Osteoblast (primary cell): ENCODE data around the gene RILPL2. TPM values are rescaled to one million over a fixed set of nuclear protein-coding genes. Genes with fewer than 3 reads are reported as not detected.
A peak's percentile ranks its signal among the peaks of the same experiment; 100 is the strongest.

Experiments used
- DNase-seq: peaks from one replicate; pipeline ENCODE4 v3.0.0; 2011; ENCODE audit warnings: low spot score, mixed read lengths; ENCODE audit not compliant: insufficient read length; ENCODE audit errors: missing footprints
- H2AFZ ChIP-seq: 2 replicates; pipeline ENCODE4 v1.6.0; 2011; ENCODE audit warnings: mild to moderate bottlenecking, low read length
- H3K27ac ChIP-seq: 2 replicates; pipeline ENCODE4 v1.5.1; 2011; ENCODE audit warnings: mild to moderate bottlenecking, low read depth, low read length, moderate library complexity
- H3K27me3 ChIP-seq: 2 replicates; pipeline ENCODE4 v1.6.0; 2012; ENCODE audit warnings: mild to moderate bottlenecking, control low read depth, inconsistent platforms, low read length, moderate library complexity; ENCODE audit not compliant: insufficient read depth
- H3K36me3 ChIP-seq: 2 replicates; pipeline ENCODE4 v1.5.1; 2011; ENCODE audit warnings: mild to moderate bottlenecking, low read length, control low read depth, moderate library complexity; ENCODE audit not compliant: insufficient read depth
- H3K4me1 ChIP-seq: 2 replicates; pipeline ENCODE4 v1.5.1; 2011; ENCODE audit warnings: mild to moderate bottlenecking, low read length, control low read depth, moderate library complexity; ENCODE audit not compliant: insufficient read depth
- H3K4me2 ChIP-seq: 2 replicates; pipeline ENCODE4 v1.6.0; 2011; ENCODE audit warnings: mild to moderate bottlenecking, low read length; ENCODE audit not compliant: insufficient read depth
- H3K4me3 ChIP-seq: fragments of 200-600 bp; sonication (generic); 3 replicates; pipeline ENCODE4 v1.5.1; 2012; ENCODE audit warnings: mild to moderate bottlenecking, low read length, inconsistent platforms; ENCODE audit not compliant: insufficient read depth
- H3K79me2 ChIP-seq: 2 replicates; pipeline ENCODE4 v1.6.0; 2012; ENCODE audit warnings: mild to moderate bottlenecking, low read length, control low read depth, inconsistent platforms; ENCODE audit not compliant: insufficient read depth
- H3K9me3 ChIP-seq: 2 replicates; pipeline ENCODE4 v1.5.1; 2011; ENCODE audit warnings: low read depth, low read length, control low read depth
- H4K20me1 ChIP-seq: 2 replicates; pipeline ENCODE4 v1.6.0; 2012; ENCODE audit warnings: mild to moderate bottlenecking, low read length, control low read depth; ENCODE audit not compliant: insufficient read depth
- total RNA-seq: library from RNA; depleted of rRNA; stranded (reverse); fragments of >200 nt; gene quantifications from 2 replicates; pipeline ENCODE4 v1.2.3, GENCODE V29; 2012
- TF ChIP-seq, protein P1 (sequence below): IDR thresholded peaks from 2 replicates; pipeline ENCODE4 v1.5.1; 2011; ENCODE audit warnings: mild to moderate bottlenecking, low read depth, low read length, moderate library complexity; ENCODE audit errors: extremely low read depth

The RILPL2 gene
- total RNA-seq, 1 donor, result 5.1 TPM

GRCh38 chr12:123396543-123396942 is 39.9 kb downstream of the RILPL2 start:
- no peak overlapping the region for H2AFZ ChIP-seq
- no peak for DNase-seq
- peak overlapping the region; percentile 19 for H3K27ac ChIP-seq
- H3K27me3 ChIP-seq, result no peaks in the 10 kb centered on the region
- H3K79me2 ChIP-seq, result peaks cover 81% of the 10 kb centered on the region
- peaks cover 2% of the 10 kb centered on the region for H4K20me1 ChIP-seq
- H3K4me3 ChIP-seq, result no peak overlapping the region
- TF ChIP-seq, protein P1, sequence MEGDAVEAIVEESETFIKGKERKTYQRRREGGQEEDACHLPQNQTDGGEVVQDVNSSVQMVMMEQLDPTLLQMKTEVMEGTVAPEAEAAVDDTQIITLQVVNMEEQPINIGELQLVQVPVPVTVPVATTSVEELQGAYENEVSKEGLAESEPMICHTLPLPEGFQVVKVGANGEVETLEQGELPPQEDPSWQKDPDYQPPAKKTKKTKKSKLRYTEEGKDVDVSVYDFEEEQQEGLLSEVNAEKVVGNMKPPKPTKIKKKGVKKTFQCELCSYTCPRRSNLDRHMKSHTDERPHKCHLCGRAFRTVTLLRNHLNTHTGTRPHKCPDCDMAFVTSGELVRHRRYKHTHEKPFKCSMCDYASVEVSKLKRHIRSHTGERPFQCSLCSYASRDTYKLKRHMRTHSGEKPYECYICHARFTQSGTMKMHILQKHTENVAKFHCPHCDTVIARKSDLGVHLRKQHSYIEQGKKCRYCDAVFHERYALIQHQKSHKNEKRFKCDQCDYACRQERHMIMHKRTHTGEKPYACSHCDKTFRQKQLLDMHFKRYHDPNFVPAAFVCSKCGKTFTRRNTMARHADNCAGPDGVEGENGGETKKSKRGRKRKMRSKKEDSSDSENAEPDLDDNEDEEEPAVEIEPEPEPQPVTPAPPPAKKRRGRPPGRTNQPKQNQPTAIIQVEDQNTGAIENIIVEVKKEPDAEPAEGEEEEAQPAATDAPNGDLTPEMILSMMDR, result no peak
- no peaks in the 10 kb centered on the region for H3K9me3 ChIP-seq
- H3K4me1 ChIP-seq, result peaks cover 33% of the 10 kb centered on the region
- peaks cover 58% of the 10 kb centered on the region for H3K36me3 ChIP-seq
- no peak overlapping the region for H3K4me2 ChIP-seq

GRCh38 chr12:123395236-123395635 is 41.2 kb downstream of the RILPL2 start:
- Histone ChIP-seq H3K4me1 (peaks cover 47% of the 10 kb centered on the region), H2AFZ (no peak overlapping the region), H3K27me3 (no peaks in the 10 kb centered on the region), H3K79me2 (peaks cover 83% of the 10 kb centered on the region), H3K36me3 (peaks cover 68% of the 10 kb centered on the region), H3K9me3 (no peaks in the 10 kb centered on the region), H3K4me3 (no peak overlapping the region), H3K27ac (no peak overlapping the region), H4K20me1 (peaks cover 11% of the 10 kb centered on the region), H3K4me2 (no peak overlapping the region)
- TF ChIP-seq, protein P1, result no peak
- peak; percentile 31 for DNase-seq

GRCh38 chr12:123393747-123394146 is 42.7 kb downstream of the RILPL2 start:
- no peak overlapping the region for H2AFZ ChIP-seq
- peaks cover 43% of the 10 kb centered on the region for H3K4me1 ChIP-seq
- no peak overlapping the region for H3K4me2 ChIP-seq
- no peak for DNase-seq
- H3K27ac ChIP-seq, result no peak overlapping the region
- H4K20me1 ChIP-seq, result peaks cover 16% of the 10 kb centered on the region
- H3K27me3 ChIP-seq, result no peaks in the 10 kb centered on the region
- TF ChIP-seq, protein P1, result no peak
- peaks cover 60% of the 10 kb centered on the region for H3K36me3 ChIP-seq
- no peaks in the 10 kb centered on the region for H3K9me3 ChIP-seq
- peaks cover 77% of the 10 kb centered on the region for H3K79me2 ChIP-seq
- H3K4me3 ChIP-seq, result no peak overlapping the region

DNA sequence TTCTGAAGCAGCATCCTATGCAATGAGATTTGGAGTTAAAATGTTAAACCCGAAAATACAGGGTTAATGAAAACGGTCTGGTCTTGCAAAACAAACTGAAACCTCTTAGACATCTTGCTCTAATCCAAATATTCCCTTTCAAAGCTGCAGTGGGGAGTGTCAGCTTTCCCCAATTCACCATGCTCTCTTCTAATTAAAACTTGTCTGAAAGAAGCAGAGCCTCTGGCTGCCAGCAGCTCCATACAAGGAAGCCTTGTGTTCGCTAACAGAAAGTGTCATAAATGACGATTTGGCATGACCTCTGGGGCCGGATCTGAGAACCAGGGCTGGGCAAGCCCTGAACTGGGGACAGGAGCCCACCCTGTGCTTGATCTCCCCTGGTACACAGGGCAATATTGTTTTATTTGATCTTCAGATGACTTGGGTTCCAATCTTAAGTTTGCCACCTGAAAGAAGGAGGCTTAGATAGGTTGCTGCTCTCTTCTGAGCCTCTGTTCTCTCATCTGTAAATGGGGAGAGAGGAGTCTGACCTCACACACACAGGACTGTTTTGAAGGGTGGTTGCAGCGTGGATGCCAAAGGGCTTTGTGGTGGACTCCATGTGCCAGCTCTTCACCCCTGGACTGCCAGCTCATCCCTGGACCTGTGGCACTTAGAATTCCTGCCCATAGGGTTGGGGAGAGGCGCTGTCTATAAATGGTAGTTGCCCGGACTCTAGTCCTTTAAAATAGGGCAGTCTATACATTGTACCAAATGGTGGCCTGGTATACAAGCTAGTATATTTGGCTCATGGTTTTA is 44.7 kb downstream of the RILPL2 start:
- H3K4me3 ChIP-seq, result no peak overlapping the region
- TF ChIP-seq, protein P1, result no peak
- peak; percentile 80 for DNase-seq
- peaks cover 87% of the 10 kb centered on the region for H3K79me2 ChIP-seq
- peaks cover 16% of the 10 kb centered on the region for H4K20me1 ChIP-seq
- peak overlapping the region; percentile 13 for H3K27ac ChIP-seq
- no peak overlapping the region for H2AFZ ChIP-seq
- peaks cover 54% of the 10 kb centered on the region for H3K36me3 ChIP-seq
- no peaks in the 10 kb centered on the region for H3K9me3 ChIP-seq
- H3K4me1 ChIP-seq, result peaks cover 34% of the 10 kb centered on the region
- H3K4me2 ChIP-seq, result no peak overlapping the region
- no peaks in the 10 kb centered on the region for H3K27me3 ChIP-seq
